ENCODE measurements around the gene GNB1L.
"Not testable (repeated sequence)": the region's sequence is repeated elsewhere in the genome, so short reads cannot be mapped to it uniquely, and the experiment has no call there.

The GNB1L gene

GRCh38 chr22:19792383-19792896 lies 62.2 kb downstream of the GNB1L start:
- DNase-seq: not testable (repeated sequence)

GRCh38 chr22:19791894-19792293 lies 62.8 kb downstream of the GNB1L start:
- no peak for DNase-seq

GRCh38 chr22:19791243-19791642 lies 63.4 kb downstream of the GNB1L start:
- DNase-seq: no peak

- DNase-seq: no peak
Measured at GRCh38 chr22:19789828-19790227, 64.8 kb downstream of the GNB1L start.

- no peak for DNase-seq
Measured at GRCh38 chr22:19789406-19789805, 65.3 kb downstream of the GNB1L start.

GRCh38 chr22:19788661-19789225 lies 65.9 kb downstream of the GNB1L start:
- no peak for DNase-seq

GRCh38 chr22:19787849-19788141 lies 66.9 kb downstream of the GNB1L start:
- DNase-seq: no peak

GRCh38 chr22:19786959-19787848 lies 67.5 kb downstream of the GNB1L start:
- no peak for DNase-seq

GRCh38 chr22:19786264-19786585 lies 68.4 kb downstream of the GNB1L start:
- DNase-seq: no peak

GRCh38 chr22:19785461-19786263 lies 69.0 kb downstream of the GNB1L start:
- no peak for DNase-seq

GRCh38 chr22:19784384-19785175 lies 70.1 kb downstream of the GNB1L start:
- DNase-seq: no peak

- DNase-seq: peak; percentile 25
Measured at GRCh38 chr22:19783586-19784383, 70.9 kb downstream of the GNB1L start.

- no peak for DNase-seq
Measured at GRCh38 chr22:19782533-19782932, 72.1 kb downstream of the GNB1L start.

GRCh38 chr22:19779685-19780268 lies 74.9 kb downstream of the GNB1L start:
- no peak for DNase-seq

GRCh38 chr22:19779011-19779421 lies 75.7 kb downstream of the GNB1L start:
- DNase-seq: no peak

- not testable (repeated sequence) for DNase-seq
Measured at GRCh38 chr22:19777192-19777591, 77.5 kb downstream of the GNB1L start.

GRCh38 chr22:19776433-19777031 lies 78.1 kb downstream of the GNB1L start:
- DNase-seq: no peak

GRCh38 chr22:19775496-19776325 lies 79.0 kb downstream of the GNB1L start:
- DNase-seq: no peak

GRCh38 chr22:19774628-19775027 lies 80.0 kb downstream of the GNB1L start:
- DNase-seq: no peak

GRCh38 chr22:19773470-19774040 lies 81.1 kb downstream of the GNB1L start:
- no peak for DNase-seq

Measured in DMS79 (cell line).